ENCODE results near the gene SCAMP2.
"Not testable (repeated sequence)": the region's sequence is repeated elsewhere in the genome, so short reads cannot be mapped to it uniquely, and the experiment has no call there.

Gene SCAMP2

GRCh38 chr15:74889883-74890664, 16.9 kb upstream of the SCAMP2 start, which contains the start of gene MPI:
MPI (plus strand) TSS chr15:74890042; CDS start chr15:74890074, 32 bp downstream.
- DNase-seq = peak; percentile 64

GRCh38 chr15:74889390-74889882, 16.3 kb upstream of the SCAMP2 start:
- DNase-seq = peak; percentile 7

DNA sequence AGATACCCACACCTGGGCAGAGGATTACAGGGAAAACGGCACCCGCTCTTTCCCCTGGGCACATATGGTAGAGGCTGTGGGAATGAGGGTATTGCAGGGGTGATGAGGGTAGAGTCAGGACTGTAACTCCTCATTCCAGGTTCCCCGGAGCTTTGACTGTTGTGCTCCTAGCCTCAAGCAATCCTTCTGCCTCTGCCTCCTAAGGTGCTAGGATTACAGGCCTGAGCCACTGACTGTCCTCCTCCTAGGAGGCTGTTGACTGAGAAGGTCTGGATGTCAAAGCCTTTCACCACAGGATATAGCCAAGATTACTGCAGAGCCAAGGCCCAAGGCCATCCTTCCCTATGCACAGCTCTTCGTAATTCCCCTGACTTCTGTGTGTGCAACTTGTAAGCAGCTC, 15.6 kb upstream of the SCAMP2 start:
- no peak for DNase-seq

- DNase-seq = not testable (repeated sequence)
These were observed 14.5 kb upstream of the SCAMP2 start for GRCh38 chr15:74887537-74888193.

GRCh38 chr15:74885461-74885860, 12.3 kb upstream of the SCAMP2 start:
- no peak for DNase-seq

DNA sequence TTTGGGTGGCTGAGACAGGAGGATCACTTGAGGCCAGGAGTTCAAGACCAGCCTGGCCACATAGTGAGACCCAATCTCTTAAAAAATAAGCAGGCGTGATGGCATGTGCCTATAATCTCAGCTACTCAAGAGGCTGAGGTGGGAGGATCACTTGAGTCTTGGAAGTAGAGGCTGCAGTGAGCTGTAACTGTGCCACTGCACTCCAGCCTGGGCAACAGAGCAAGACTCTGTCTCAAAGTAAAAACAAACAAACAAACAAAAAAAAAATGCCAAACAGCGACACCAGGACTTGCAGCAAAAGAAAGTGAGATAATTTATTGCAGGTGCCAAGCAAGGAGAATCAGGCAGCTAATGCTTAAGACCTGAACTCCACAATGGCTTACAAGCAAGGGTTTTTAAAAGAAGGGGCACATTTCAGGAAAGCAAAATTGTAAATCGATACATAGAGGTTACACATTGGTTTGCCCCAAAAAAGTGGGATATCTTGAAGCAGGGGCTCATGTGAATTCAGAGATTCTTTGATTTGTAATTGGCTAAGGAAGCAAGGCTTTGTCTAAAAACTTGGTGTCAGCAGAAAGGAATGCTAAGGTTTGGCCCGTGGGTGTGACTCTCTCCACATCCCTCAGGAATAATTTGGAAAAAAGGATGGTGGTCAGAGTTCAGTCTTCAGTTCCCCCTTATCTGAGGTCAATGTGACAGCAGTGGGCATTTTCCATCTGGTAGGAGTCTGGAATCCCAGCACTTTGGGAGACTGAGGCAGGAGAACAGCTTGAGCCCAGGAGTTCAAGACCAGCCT, 11.5 kb upstream of the SCAMP2 start:
- no peak for DNase-seq

DNA sequence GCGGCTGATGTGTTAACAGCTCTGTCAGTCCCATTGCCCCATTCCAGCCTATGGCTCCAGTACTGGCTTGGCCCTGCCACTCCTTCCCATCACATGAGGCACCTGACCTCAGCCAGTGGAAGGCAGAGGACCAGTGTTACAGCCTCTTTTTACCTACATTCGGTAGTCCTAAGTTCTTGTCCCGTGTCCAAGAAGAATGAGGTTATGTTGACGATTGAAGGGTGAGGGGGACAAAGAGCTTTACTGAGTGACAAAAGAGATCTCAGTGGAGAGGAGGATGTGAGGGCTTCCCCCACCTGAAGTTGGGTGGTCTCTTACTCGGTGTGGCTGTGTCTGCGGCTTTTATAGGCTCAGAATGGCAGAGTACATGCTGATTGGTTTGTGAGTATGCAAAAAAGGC, 9.4 kb upstream of the SCAMP2 start:
- DNase-seq = no peak

DNA sequence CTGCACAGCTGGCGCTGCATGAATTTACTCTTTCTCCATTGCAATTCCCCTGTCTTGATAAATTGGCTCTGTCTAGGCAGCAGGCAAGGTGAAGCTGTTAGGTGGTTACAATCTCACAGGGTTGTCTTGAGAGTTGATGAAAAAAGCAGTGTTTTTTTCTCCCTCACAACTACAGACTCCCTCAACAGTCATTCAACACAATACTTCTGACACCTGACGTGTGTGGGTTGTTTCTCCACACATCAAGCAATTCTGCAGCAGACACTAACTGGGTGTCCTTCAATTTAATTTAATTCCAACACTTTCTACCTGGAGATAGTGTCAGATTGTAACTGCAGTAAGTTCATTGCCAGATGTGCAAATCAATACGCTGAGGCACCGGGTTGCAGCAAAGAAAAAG, 5.1 kb upstream of the SCAMP2 start:
- DNase-seq = no peak

DNA sequence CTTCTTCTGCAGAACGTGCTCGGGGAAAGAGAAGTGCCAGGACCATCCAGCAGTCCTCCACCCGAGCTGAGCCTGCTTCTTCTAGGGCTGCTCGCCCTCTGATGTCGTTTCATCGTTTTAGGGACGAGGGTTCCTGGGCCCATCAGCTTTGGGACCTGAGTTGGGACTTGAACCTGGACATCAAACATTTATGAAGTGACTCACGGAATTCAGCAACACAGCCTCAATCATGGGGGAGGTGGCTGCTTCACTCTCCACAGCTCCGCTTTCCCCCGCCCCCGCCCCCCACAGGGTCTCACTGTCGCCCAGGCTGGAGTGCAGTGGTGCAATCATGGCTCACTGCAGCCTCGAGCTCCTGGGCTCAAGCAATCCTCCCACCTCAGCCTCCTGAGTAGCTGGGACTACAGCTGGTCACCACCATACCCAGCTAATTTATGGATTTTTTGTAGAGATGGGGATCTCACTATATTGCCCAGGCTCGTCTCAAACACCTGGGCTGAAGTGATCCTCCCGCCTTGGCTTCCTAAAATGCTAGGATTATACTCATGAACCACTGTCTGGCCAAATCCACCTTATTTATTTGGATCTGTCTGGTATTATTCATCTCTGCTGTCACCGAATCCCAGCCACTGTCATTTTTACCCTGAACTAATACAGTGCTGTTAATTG, 725 bp upstream of the SCAMP2 start:
- DNase-seq = no peak

DNA sequence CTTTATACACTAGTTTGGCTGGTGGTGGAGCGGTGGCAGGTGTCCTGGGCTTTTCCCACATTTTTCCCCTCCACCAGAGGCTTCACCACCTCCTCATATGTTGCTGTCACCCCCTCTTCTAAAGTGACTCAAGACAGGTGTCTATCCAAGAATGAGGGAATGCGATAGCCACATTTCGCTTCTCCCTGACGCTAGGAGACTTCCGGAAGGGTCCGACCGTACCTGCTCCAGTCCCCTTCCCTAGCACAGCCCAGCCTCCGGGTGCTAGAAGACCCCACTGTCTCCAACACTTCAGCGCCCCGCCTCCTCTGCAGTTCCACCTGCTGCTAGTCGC, 496 bp downstream of the SCAMP2 start:
- no peak for DNase-seq

DNA sequence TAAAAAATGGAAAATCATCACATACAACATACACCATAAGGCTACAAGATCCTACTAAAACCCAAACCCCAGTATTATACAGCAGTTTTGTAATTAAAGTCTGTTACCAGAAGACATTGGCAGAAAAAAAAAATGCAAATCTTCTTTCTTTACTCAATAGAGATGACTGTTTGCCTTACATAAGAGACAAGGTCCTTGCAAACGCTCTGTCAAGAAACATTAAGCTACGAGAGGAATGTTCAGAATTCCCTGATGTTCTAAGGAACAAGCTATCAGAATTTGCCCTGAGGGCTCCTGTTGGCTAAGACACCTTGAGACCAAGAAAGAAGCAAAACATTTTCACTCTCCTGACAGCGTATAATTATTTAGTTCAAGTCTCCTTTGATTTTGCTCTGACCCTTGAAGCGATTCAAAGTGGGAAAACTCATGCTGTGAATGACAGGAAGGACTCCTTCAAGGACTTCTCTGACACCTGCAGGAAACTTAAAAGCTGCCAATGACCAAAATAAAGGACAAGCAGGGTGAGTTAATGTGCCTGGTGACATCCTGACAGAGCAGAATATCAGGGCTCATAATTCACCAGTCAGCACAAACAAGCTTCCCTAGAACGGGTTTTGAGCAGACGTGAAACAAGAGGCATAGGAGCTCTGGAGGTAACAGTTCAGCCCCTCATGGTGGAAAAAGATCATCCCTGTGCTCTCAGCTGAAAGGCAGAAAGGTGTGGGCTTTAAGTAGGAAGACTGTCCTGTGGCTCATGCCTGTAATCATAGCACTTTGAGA, 2.5 kb downstream of the SCAMP2 start:
- DNase-seq = no peak

DNA sequence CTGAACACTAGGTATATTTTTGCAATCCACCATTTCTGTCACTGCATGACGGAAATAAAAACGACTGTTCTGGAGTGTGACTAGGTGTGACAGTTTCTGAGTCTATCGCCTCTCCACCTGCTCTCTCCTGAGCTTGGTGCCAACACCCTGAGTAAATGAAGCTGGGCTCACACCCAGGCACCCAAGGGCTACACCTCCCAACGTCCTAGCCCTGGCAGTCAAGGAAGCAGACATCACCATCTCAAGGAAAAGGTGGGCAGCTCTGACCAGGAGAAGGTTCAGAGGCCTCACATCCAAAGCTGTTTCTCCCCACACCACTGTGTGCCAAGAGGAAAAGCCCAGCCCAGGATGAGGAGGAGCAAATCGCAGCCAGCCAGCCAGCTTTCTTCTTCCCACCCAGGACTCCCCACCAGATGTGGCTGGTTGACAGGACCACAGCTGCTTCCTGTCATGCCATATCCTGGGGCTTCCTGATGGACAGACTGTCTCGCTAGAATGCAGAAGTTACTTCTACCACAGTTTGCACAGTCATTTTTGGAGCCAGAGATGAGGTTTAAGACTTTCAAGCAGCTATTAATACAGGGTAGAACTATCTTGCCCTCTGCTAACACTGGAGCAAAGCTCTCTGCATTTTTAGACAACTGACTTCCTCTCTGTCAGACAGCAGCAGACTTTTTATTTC, 3.3 kb downstream of the SCAMP2 start:
- DNase-seq = no peak

- no peak for DNase-seq
These were observed 3.8 kb downstream of the SCAMP2 start for GRCh38 chr15:74869372-74869725.

DNA sequence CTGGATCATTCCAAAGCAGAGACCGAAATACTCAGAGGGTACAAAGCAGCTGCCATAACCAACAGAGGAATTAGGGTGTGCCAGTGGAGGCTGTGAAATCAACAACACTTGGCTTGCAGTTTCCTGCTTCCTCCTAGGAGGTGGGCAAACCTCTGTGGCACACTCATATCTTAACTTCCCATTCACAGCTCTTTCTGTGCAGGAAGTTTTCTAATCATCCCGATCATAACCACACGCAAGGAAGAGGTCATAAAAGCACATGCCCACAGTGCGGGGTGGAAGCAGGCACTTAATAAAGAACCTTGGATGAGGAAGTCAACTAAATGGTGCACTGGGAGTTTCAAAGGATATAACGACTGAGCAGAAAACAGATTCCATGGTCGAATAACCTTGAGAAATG, 5.1 kb downstream of the SCAMP2 start:
- DNase-seq = no peak

GRCh38 chr15:74867466-74868038, 5.6 kb downstream of the SCAMP2 start:
- DNase-seq = no peak

GRCh38 chr15:74866090-74866489, 7.1 kb downstream of the SCAMP2 start:
- no peak for DNase-seq

- no peak for DNase-seq
These were observed 7.8 kb downstream of the SCAMP2 start for GRCh38 chr15:74865316-74865715.

GRCh38 chr15:74864296-74864695, 8.9 kb downstream of the SCAMP2 start:
- no peak for DNase-seq

DNA sequence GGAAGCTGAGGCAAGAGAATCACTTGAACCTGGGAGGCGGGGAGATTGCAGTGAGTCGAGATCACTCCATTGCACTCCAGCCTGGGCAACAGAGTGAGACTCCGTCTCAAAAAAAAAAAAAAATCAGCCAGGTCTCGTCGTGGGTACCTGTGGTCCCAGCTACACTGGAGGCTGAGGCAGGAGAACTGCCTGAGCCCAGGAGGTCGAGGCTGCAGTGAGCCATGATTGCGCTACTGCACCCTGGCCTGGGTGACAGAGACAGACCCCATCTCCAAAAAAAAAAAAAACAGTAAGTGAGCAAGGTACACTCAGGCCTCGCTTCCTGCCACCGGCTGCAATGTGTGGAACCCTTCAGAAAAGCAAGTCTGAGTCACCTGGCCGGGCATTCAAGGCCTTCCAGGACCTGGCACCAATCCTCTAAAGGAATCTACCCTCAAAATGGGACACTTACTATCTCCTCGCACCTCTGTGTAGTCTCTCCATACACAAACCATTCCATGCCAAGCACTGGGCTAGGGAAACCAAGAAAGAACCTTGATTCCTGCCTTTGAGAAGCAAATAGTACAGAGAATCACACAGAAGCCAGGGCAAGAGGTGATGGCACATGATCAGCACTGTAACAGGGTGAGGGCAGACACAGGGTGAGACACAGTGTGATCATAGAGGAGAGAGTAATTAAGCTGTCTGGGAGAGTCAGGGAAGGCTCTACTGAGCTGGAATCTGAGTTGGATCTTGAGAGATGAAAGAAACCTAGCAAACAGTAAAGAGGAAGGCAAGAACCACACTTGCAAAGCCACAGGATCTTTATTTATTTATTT, 9.7 kb downstream of the SCAMP2 start:
- DNase-seq = no peak

DNA sequence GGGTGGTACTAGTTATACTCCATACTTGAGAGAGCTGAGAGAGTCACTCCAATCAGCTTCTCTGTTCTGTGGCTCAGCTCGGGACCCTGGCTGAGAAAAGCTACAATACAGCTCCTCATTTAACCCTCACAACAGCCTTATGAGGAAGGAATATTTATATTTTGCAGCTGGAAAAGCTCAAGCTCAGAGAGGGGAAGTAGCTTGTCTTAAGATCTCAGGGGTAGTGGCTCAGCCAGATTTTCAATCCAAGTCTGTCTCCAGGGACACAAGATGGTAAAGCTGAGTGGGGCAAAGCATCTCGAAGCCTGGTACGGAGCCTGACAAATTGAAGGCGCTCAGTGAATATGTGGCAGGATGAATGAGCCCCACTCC, 14.8 kb downstream of the SCAMP2 start:
- no peak for DNase-seq
